Mesangial cell (primary cell): ENCODE data around the gene CRABP1. TPM values are rescaled to one million over a fixed set of nuclear protein-coding genes. Genes with fewer than 3 reads are reported as not detected.

Experiments used
- total RNA-seq: library from RNA; depleted of rRNA; stranded (reverse); fragments of >200 nt; gene quantifications from 2 replicates; pipeline ENCODE4 v1.2.3, GENCODE V29; 2015

Gene CRABP1
- not detected in 2 replicates for total RNA-seq

GRCh38 chr15:78340231-78341056 lies at the start of gene CRABP1:
Gene CRABP1, plus strand, starts transcription at chr15:78340353. Its CDS starts 76 bp downstream, at chr15:78340429.

GRCh38 chr15:78299101-78299930 lies 40.8 kb upstream of the CRABP1 start, which contains the start of gene SKIC8:
Gene SKIC8, minus strand, starts transcription at chr15:78299609. Its CDS starts 3,923 bp downstream, at chr15:78295686.

Other genes with a start within 250 kb of the CRABP1 start
- not detected in 2 replicates for gene SH2D7, start 247.8 kb upstream of the CRABP1 start, total RNA-seq
- 12.7 and 19.3 TPM in 2 replicates for gene CIB2, start 208.9 kb upstream of the CRABP1 start, total RNA-seq
- 22.8 and 51.8 TPM in 2 replicates for gene IDH3A, start 191.0 kb upstream of the CRABP1 start, total RNA-seq
- 0.16 and 0.51 TPM in 2 replicates for gene ACSBG1, start 105.8 kb upstream of the CRABP1 start, total RNA-seq
- gene DNAJA4, start 75.8 kb upstream of the CRABP1 start, total RNA-seq, result 3.0 and 6.2 TPM in 2 replicates
- 47.7 and 54.1 TPM in 2 replicates for gene SKIC8, start 40.7 kb upstream of the CRABP1 start, total RNA-seq
- gene IREB2, start 97.9 kb downstream of the CRABP1 start, total RNA-seq, result 11.4 and 20.7 TPM in 2 replicates
- gene HYKK, start 167.2 kb downstream of the CRABP1 start, total RNA-seq, result 4.7 and 5.1 TPM in 2 replicates
- gene PSMA4, start 200.1 kb downstream of the CRABP1 start, total RNA-seq, result 143 and 200 TPM in 2 replicates
- gene CHRNA5, start 225.2 kb downstream of the CRABP1 start, total RNA-seq, result 1.8 and 6.0 TPM in 2 replicates